ENCODE data around the gene UBE4B. TPM values are rescaled to one million over a fixed set of nuclear protein-coding genes. Genes with fewer than 3 reads are reported as not detected.

Gene UBE4B
- total and polyA plus RNA-seq, 2 of the 13 experiments (the other 11 are each of a cell fraction or from before 2014, with no cell fraction given), result 15.2 to 24.8 TPM

DNA sequence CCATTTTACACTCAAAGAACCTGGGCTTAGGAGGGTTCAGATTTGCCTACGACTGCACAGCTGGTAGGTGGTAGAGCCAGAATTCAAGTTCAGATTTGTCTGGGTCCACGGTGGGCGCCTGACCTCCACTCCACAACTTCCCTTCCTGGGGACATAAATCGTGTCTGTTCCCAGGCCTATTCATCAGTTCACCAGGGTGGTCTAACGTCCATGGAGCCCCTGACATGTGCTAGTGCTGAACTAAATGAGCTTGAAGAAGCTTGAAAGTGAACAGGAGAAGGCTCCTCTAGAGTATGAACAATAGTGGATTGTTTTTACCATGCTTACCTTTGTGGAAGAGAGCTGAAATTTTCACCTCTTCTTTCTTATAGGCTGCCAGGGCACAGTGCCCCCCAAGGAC is 145.1 kb downstream of the UBE4B start:
- POLR2A ChIA-PET, result no interaction called here

More for the DNA sequence above, 145.1 kb downstream of the UBE4B start:
- no peak for TF ChIP-seq ZNF549 (CRISPR knock-in tag; IDR thresholded peaks at IDR 0.05)
- no peak for TF ChIP-seq MIXL1 (CRISPR knock-in tag; IDR thresholded peaks at IDR 0.05)
- no peak for TF ChIP-seq BRCA1 (CRISPR knock-in tag; IDR thresholded peaks at IDR 0.05)
- no peak for TF ChIP-seq NFYC (CRISPR knock-in tag; IDR thresholded peaks at IDR 0.05)
- TF ChIP-seq GATAD1 (CRISPR knock-in tag; IDR thresholded peaks at IDR 0.05), result no peak
- TF ChIP-seq, protein P1, sequence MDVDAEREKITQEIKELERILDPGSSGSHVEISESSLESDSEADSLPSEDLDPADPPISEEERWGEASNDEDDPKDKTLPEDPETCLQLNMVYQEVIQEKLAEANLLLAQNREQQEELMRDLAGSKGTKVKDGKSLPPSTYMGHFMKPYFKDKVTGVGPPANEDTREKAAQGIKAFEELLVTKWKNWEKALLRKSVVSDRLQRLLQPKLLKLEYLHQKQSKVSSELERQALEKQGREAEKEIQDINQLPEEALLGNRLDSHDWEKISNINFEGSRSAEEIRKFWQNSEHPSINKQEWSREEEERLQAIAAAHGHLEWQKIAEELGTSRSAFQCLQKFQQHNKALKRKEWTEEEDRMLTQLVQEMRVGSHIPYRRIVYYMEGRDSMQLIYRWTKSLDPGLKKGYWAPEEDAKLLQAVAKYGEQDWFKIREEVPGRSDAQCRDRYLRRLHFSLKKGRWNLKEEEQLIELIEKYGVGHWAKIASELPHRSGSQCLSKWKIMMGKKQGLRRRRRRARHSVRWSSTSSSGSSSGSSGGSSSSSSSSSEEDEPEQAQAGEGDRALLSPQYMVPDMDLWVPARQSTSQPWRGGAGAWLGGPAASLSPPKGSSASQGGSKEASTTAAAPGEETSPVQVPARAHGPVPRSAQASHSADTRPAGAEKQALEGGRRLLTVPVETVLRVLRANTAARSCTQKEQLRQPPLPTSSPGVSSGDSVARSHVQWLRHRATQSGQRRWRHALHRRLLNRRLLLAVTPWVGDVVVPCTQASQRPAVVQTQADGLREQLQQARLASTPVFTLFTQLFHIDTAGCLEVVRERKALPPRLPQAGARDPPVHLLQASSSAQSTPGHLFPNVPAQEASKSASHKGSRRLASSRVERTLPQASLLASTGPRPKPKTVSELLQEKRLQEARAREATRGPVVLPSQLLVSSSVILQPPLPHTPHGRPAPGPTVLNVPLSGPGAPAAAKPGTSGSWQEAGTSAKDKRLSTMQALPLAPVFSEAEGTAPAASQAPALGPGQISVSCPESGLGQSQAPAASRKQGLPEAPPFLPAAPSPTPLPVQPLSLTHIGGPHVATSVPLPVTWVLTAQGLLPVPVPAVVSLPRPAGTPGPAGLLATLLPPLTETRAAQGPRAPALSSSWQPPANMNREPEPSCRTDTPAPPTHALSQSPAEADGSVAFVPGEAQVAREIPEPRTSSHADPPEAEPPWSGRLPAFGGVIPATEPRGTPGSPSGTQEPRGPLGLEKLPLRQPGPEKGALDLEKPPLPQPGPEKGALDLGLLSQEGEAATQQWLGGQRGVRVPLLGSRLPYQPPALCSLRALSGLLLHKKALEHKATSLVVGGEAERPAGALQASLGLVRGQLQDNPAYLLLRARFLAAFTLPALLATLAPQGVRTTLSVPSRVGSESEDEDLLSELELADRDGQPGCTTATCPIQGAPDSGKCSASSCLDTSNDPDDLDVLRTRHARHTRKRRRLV (CRISPR knock-in tag; IDR thresholded peaks at IDR 0.05), result no peak
- H3K9me3 ChIP-seq (ENCODE audit: low read length), result no peaks in the 10 kb centered on the region
- no peak for DNase-seq (ENCODE audit: low spot score)
- WGBS (ENCODE audit: low lambda C conversion rate), result 92% methylated on average over 5 of the region's 5 CpGs
- H3K4me1 ChIP-seq (ENCODE audit: insufficient read depth, low read length), result peaks cover 4% of the 10 kb centered on the region
- no peak overlapping the region for H3K27ac ChIP-seq (ENCODE audit: extremely low read length, insufficient read depth, low read length)
- H3K79me2 ChIP-seq (ENCODE audit: insufficient read depth, low read length), result peaks cover 10% of the 10 kb centered on the region
- H2AFZ ChIP-seq (ENCODE audit: low read length), result no peak overlapping the region
- BruUV-seq (replicated peaks), result no TSS peak
- no peak for ATAC-seq
- peaks cover 6 to 23% of the 10 kb centered on the region in 2 experiments; a peak in 4 of 5 replicates for H3K36me3 ChIP-seq (replicated peaks in 1 of 2; ENCODE audit: control insufficient read depth in 1 of 2, insufficient read depth in 2 of 2, low read length in 2 of 2)
- in situ Hi-C loops (cut with HindIII; ENCODE audit: extremely low pct_ligation_motif_present, low pct_unique_long_range_greater_than_20kb) (no loop called here), intact Hi-C loops (cut with micrococcal nuclease; ENCODE audit: unreplicated experiment) (no loop called here)
- H3K4me2 ChIP-seq (ENCODE audit: low read depth, low read length), result no peak overlapping the region
- FAIRE-seq, result no peak
- no peak overlapping the region for H3K9ac ChIP-seq (ENCODE audit: insufficient read depth, low read depth, low read length)
- H3K4me3 ChIP-seq (replicated peaks in 1 of 3; ENCODE audit: insufficient read depth in 1 of 3, low read depth in 2 of 3, low read length in 3 of 3), result no peak overlapping the region
- no peaks in the 10 kb centered on the region for H4K20me1 ChIP-seq (ENCODE audit: insufficient read depth, low read length)
- no peaks in the 10 kb centered on the region for H3K27me3 ChIP-seq (ENCODE audit: control insufficient read depth in 1 of 2, insufficient read depth in 2 of 2, low read length in 2 of 2)
- CTCF ChIA-PET (ENCODE audit: low intra/inter-chr PET ratio, low total read pairs), result no interaction called here

Data from HepG2 (cell line).